Measurements from ENCODE around the gene LCN6.
A peak's percentile ranks its signal among the peaks of the same experiment; 100 is the strongest.
"Not testable (repeated sequence)": the region's sequence is repeated elsewhere in the genome, so short reads cannot be mapped to it uniquely, and the experiment has no call there.

LCN6 gene

DNA sequence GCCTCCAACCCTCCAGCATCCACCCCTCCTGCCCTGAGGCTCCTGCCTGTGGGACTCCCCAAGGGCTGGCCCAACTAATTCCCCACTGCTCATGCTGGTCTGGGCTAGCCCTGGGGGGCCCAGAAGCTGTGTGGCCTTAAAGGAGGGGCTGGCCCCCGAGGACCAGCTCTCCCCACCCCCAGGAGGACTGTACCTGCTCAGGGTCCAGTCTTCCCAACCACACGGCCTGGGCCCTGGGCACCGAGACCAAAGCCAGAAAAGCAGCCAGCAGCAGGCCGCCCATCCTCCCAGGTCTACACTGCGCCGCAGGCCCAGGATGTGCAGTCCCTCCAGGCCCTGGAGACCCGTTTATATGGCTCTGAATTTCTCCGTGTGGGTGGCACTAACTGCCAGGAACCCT lies at the start of gene LCN6:
TSS of gene LCN6 (minus strand) at position 325 of the 400 bp plus-strand sequence. CDS start at position 283, 42 bp downstream.
- DNase-seq (ENCODE audit: low read depth), result no peak

GRCh38 chr9:136796775-136797347 lies 48.5 kb upstream of the LCN6 start:
- not testable (repeated sequence) for DNase-seq (ENCODE audit: low read depth)

GRCh38 chr9:136796238-136796774 lies 48.0 kb upstream of the LCN6 start, which contains the start of gene CCDC183:
Gene CCDC183 (plus strand): TSS chr9:136796338. CDS start chr9:136796398, 60 bp downstream.
- no peak for DNase-seq (ENCODE audit: low read depth)

DNA sequence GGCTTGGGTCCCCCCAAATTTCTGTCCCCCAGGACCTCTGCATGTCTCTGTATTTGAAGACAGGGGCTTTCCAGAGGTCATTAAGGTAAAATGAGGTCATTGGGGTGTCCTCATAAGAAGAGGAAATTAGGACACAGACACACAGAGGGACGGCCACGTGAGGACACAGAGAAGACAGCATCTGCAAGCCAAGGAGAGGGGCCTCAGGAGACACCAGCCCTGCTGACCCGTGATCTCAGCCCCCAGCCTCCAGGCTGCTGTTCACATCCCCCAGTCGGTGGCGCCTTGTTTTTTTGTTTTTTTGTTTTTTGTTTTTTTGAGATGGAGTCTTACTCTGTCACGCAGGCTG lies 46.6 kb upstream of the LCN6 start:
- no peak for DNase-seq (ENCODE audit: low read depth)

DNA sequence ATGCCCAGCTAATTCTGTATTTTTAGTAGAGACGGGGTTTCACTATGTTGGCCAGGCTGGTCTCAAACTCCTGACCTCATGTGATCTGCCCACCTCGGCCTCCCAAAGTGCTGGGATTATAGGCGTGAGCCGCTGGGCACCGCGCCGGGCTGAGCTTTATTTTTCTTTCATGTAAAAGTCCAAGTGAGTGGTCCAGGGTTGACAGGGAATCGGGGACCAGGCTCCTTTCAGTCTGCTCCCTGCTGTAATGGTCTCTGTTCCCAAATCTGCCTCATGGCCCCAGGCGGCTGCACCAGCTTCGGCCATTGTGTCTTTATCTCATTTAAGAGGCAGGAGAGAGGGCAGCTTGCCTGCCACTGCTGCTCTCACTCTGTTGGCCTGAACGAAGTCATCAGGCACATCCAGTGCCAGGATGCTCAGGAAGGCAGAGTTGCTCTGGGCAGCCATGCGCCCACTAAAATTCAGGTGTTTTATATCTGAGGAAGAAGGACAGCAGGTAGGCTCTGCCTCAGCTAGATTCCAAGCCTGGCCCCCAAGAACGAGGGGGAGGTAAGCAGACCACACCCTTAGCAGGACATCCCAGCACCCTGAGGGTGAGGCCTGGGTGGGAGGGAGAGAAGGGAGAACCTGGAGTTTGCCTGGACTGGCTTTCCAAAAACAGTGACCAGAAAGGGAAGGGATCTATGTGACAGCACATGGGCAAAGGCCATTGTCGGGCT lies 46.1 kb upstream of the LCN6 start:
- no peak for DNase-seq (ENCODE audit: low read depth)

- no peak for DNase-seq (ENCODE audit: low read depth)
These were observed 45.0 kb upstream of the LCN6 start for GRCh38 chr9:136793086-136793946.

DNA sequence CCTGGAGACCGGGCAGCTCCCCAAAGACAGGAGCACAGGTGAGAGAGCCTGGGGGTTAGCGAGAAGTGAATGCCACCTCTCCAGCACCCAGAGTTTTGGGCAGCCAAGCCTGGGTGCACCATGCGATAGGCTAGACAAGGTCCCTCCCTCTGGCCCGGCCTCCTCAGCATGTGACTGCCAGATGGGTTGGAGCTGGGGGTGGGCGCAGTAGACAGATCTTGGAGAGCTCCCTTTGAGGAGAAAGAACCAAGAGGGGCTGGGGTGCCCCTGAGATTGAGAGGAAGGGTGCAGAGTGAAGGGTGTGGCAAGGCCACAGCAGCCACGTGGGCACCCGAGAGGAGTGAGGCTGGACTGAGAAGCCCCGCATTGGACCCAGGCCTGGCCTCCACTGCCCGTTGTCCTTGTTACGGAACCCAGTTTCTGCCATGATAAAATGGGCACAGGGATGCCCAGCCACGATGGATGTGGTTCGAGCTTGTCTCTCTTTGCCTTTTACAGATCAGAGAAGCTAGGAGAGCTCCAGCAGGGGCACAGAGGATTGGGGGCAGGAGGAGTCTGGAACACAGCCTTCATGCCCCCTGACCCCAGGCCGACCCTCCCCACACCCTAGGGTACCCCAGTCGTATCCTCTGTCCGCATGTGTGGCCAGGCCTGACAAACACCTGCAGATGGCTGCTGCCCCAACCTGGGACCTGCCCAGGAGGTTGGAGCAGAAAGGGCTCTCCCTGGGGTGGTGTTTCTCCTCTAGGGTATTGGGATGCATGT lies 44.2 kb upstream of the LCN6 start:
- no peak for DNase-seq (ENCODE audit: low read depth)

- no peak for DNase-seq (ENCODE audit: low read depth)
These were observed 43.4 kb upstream of the LCN6 start for GRCh38 chr9:136791516-136792276.

GRCh38 chr9:136790640-136791515 lies 42.6 kb upstream of the LCN6 start, which contains the start of gene TMEM141:
Gene TMEM141 (plus strand): TSS chr9:136791344. CDS start chr9:136791371, 27 bp downstream.
- DNase-seq (ENCODE audit: low read depth), result peak; percentile 90

- no peak for DNase-seq (ENCODE audit: low read depth)
These were observed 41.2 kb upstream of the LCN6 start for GRCh38 chr9:136789523-136789937.

- not testable (repeated sequence) for DNase-seq (ENCODE audit: low read depth)
These were observed 40.6 kb upstream of the LCN6 start for GRCh38 chr9:136788644-136789522.

- DNase-seq (ENCODE audit: low read depth), result no peak
These were observed 39.5 kb upstream of the LCN6 start for GRCh38 chr9:136787690-136788400.

GRCh38 chr9:136786983-136787382 lies 38.7 kb upstream of the LCN6 start:
- DNase-seq (ENCODE audit: low read depth), result not testable (repeated sequence)

DNA sequence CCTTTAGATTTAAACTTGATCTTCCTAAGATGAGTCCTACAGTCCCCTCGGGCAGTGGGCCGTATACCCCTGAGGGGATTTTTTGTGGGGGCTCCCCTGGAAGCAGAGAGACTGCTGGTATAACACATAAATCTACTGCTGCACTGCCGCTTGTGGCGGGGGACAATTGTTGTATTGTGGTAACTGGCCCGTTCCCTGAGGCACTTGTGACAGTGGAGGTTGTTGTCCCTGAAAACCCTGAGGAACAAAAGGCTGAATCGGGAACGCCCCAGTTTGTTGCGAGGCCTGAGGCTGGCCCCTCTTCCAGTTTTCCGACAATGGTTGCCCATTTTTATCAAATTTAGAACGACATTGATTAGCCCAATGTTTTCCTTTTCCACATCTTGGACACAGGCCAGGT lies 38.1 kb upstream of the LCN6 start:
- DNase-seq (ENCODE audit: low read depth), result no peak

GRCh38 chr9:136785565-136786355 lies 37.4 kb upstream of the LCN6 start:
- DNase-seq (ENCODE audit: low read depth), result not testable (repeated sequence)

DNA sequence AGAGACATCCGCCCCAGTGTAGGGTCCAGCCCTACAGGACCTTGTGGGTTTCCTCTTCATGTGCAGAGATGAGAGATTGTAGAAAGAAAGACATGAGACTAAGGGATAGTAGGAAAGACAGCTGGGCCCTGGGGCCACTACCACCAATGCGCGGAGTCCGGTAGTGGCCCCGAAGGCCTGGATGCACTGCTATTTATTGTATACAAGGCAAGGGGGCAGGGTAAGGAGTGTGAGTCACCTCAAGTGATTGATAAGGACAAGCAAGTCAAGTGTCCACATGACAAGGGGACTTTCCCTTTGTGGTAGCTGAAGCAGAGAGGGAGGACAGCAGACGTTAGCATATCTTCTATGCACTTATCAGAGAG lies 36.7 kb upstream of the LCN6 start:
- no peak for DNase-seq (ENCODE audit: low read depth)

DNA sequence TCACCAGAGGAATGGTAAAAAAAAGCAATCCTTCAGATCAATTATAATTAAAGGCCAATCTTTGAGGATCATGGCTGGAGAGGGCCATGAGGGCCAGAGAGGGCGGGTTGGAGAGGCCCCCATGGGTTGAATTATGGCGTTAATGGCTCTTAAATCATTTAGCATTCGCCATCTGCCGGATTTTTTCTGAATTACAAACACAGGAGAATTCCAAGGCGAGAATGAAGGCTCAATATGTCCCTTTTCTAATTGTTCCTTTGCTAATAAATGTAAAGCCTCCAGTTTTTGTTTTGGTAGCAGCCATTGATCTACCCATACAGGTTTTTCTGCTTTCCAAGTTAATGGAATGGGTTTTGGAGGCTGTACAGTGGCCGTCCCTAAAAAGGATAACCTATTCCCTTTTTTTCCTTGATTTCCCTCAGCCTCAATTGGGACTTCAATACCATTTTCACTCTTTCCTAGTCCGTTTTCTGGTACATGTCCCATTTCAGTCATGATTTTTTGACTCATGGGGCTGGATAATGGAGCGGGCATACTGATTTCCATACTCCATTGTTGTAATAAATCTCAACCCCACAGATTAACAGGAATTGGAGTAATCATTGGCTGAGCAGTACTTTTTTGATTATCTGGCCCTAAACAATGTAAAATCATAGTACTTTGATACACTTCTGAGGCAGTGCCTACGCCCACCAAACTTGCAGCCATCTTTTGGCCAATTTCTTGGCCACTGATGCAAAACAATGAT lies 36.1 kb upstream of the LCN6 start:
- DNase-seq (ENCODE audit: low read depth), result no peak

Measured in HS-5 (cell line).